Spleen (tissue), 11 donors: Measurements from ENCODE around the gene CACNA1A. TPM values are rescaled to one million over a fixed set of nuclear protein-coding genes. Genes with fewer than 3 reads are reported as not detected.
"Not testable (repeated sequence)": the region's sequence is repeated elsewhere in the genome, so short reads cannot be mapped to it uniquely, and the experiment has no call there.

Source experiments
- DNase-seq: peaks from one replicate; pipeline ENCODE4 v3.0.0-alpha.2; 2020
- H3K27ac ChIP-seq, 8 donors: fragments of 200-600 bp; sonication (generic) in 7 of 8; 1 replicate in 4 of 8; 2 replicates in 4 of 8; pipeline versions ENCODE4 v1.5.0 to v1.8.0; 2016 to 2021; ENCODE audit warnings: inconsistent platforms in 4 of 8, mild to moderate bottlenecking in 4 of 8, moderate library complexity in 1 of 8
- H3K27me3 ChIP-seq, 7 donors: fragments of 200-600 bp; sonication (generic) in 6 of 7; replicated peaks in 1 of 7; 1 replicate in 4 of 7; 2 replicates in 3 of 7; pipeline versions ENCODE4 v1.5.0 to v1.8.0; 2016 to 2021; ENCODE audit warnings: inconsistent platforms in 3 of 7, mild to moderate bottlenecking in 1 of 7
- H3K36me3 ChIP-seq, 6 donors: fragments of 200-600 bp; sonication (generic) in 5 of 6; 1 replicate in 4 of 6; 2 replicates in 2 of 6; pipeline versions ENCODE4 v1.5.0 to v1.8.0; 2016 to 2021; ENCODE audit warnings: inconsistent platforms in 2 of 6
- H3K4me1 ChIP-seq, 6 donors: fragments of 200-600 bp; sonication (generic) in 5 of 6; 1 replicate in 3 of 6; 2 replicates in 3 of 6; pipeline versions ENCODE4 v1.5.0 to v1.8.0; 2016 to 2021; ENCODE audit warnings: inconsistent platforms in 3 of 6
- H3K4me3 ChIP-seq, 8 donors: fragments of 200-600 bp; sonication (generic) in 7 of 8; 1 replicate in 4 of 8; 2 replicates in 4 of 8; pipeline versions ENCODE4 v1.5.0 to v1.8.0; 2016 to 2021; ENCODE audit warnings: inconsistent platforms in 4 of 8, mild to moderate bottlenecking in 4 of 8, moderate library complexity in 2 of 8
- H3K9me3 ChIP-seq, 8 donors: fragments of 200-600 bp; sonication (generic) in 7 of 8; 1 replicate in 4 of 8; 2 replicates in 4 of 8; pipeline versions ENCODE4 v1.5.0 to v1.8.0; 2016 to 2021; ENCODE audit warnings: inconsistent platforms in 4 of 8
- CTCF ChIP-seq, 11 experiments: fragments of 200-600 bp in 7 of 11; fragments of 450-650 bp in 4 of 11; sonication (generic) in 4 of 11; IDR thresholded peaks in 8 of 11; conservative IDR thresholded peaks in 3 of 11; 1 replicate in 7 of 11; 2 replicates in 4 of 11; pipeline versions ENCODE4 v1.4.0 to v1.8.0; 2016 to 2021; ENCODE audit warnings: antibody characterized with exemption in 11 of 11, inconsistent platforms in 4 of 11, mild to moderate bottlenecking in 1 of 11
- POLR2A ChIP-seq, 3 donors: fragments of 450-650 bp; IDR thresholded peaks; one replicate each; pipeline ENCODE4 v1.5.1; 2017; ENCODE audit warnings: antibody characterized with exemption in 3 of 3, mild to moderate bottlenecking in 1 of 3
- POLR2AphosphoS5 ChIP-seq, 3 donors: sonication (generic); formaldehyde crosslinking; IDR thresholded peaks; one replicate each; pipeline ENCODE4 v1.5.1; 2017; ENCODE audit warnings: antibody characterized with exemption in 3 of 3
- whole genome bisulfite sequencing, 5 donors: extraction: QIAGEN DNeasy Blood & Tissue Kit in 3 of 5; methylation state at CpG; one replicate each; pipeline versions ENCODE4 v1.1.5 to v1.1.7; 2013 to 2018; 5-methylcytosine and 5-hydroxymethylcytosine counted together
- intact Hi-C: fragments of 100-400 bp; cut with DNase I; formaldehyde crosslinking; loops from one replicate; pipeline ENCODE4 v1.15.0; 2023; ENCODE audit warnings: low total_unique reads
- polyA plus RNA-seq, 3 donors: library from polyadenylated mRNA; stranded (reverse); fragments of 200-250 nt; gene quantifications; one replicate each; pipeline ENCODE4 v1.2.1, GENCODE V29; 2013
- total RNA-seq, 7 donors: library from RNA; depleted of rRNA in 3 of 7; stranded (reverse); fragments of >200 nt in 3 of 7; fragmentation: NEBNext Ultra II Directional in 4 of 7; extraction: Animal tissue kit (Norgen Biotek cat#: 25700) in 4 of 7; gene quantifications; one replicate each; pipeline versions ENCODE4 v1.1.0 to v1.2.1, GENCODE V29; 2016 to 2021
- donor health status: healthy with polysubstance abuse.
- donor health status: DM: no; HTN: no; CAD: no; lungs with moderate emphysema.
- donor health status: DM: no; HTN: no; CAD: no.
- donor health status: Bipolar disorder and iron deficiency.
- donor health status: healthy.
- donor health status: DM: no; HTN: no; CAD: no.
- donor health status: DM: yes; HTN: yes; CAD: no.

The CACNA1A gene
- total and polyA plus RNA-seq, 10 donors = 0.39 to 1.9 (median 0.75) TPM

- no peaks in the 10 kb centered on the region for H3K4me1 ChIP-seq
- intact Hi-C loops = no loop called here
- H3K36me3 ChIP-seq = no peaks in the 10 kb centered on the region
- H3K27me3 ChIP-seq = peaks cover 0 to 19% (median 0%) of the 10 kb centered on the region in 7 donors
- WGBS, 5 donors = 41 to 60% (median 56%) methylated on average over 7 of the region's 7 CpGs
- H3K4me3 ChIP-seq = no peak overlapping the region
- TF ChIP-seq CTCF (IDR thresholded peaks at IDR 0.05 in 8 of 11, conservative IDR thresholded peaks at IDR 0.05 in 3 of 11) (no peak), POLR2AphosphoS5 (IDR thresholded peaks at IDR 0.05) (no peak)
- DNase-seq = no peak
- peaks cover 0 to 29% (median 18%) of the 10 kb centered on the region in 8 donors for H3K9me3 ChIP-seq
- H3K27ac ChIP-seq = no peak overlapping the region
Observed at GRCh38 chr19:13363245-13363644, 143.0 kb downstream of the CACNA1A start.

DNA sequence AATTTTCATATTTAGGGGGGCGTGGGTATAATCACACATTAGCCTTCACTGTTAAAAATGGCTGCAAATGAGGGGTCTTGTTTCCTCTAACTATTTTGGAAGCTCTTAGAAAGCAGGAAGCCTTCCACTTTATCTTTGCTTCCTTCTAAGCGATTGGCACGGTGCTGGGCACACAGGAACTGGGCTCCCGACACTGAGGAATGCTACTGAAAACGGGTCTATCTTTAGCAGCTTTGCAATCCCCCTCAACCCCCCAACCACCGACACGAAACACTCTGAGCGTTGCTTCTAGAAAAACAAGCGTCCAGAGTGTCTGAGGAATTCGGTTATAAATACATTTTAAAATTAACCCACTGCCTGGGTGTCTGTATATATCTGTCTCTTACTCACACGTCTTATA is 143.6 kb downstream of the CACNA1A start:
- no peak for DNase-seq
- WGBS, 5 donors = 53 to 57% (median 55%) methylated on average over 11 of the region's 11 CpGs
- H3K9me3 ChIP-seq = peaks cover 0 to 29% (median 18%) of the 10 kb centered on the region in 8 donors
- intact Hi-C loops = no loop called here
- peaks cover 0 to 19% (median 0%) of the 10 kb centered on the region in 7 donors for H3K27me3 ChIP-seq
- H3K36me3 ChIP-seq = no peaks in the 10 kb centered on the region
- H3K4me1 ChIP-seq = no peaks in the 10 kb centered on the region
- no peak overlapping the region for H3K4me3 ChIP-seq
- no peak overlapping the region for H3K27ac ChIP-seq
- no peak for TF ChIP-seq POLR2AphosphoS5 (IDR thresholded peaks at IDR 0.05)

- H3K27ac ChIP-seq, H3K4me3 ChIP-seq, H3K4me1 ChIP-seq, DNase-seq, intact Hi-C loops, H3K36me3 ChIP-seq: not testable (repeated sequence)
- WGBS, 5 donors = 44 to 84% (median 79%) methylated on average over 3 of the region's 3 CpGs
- peaks cover 0 to 29% (median 18%) of the 10 kb centered on the region in 8 donors for H3K9me3 ChIP-seq
- peaks cover 0 to 15% (median 0%) of the 10 kb centered on the region in 7 donors for H3K27me3 ChIP-seq
Observed at GRCh38 chr19:13361726-13362125, 144.6 kb downstream of the CACNA1A start.

DNA sequence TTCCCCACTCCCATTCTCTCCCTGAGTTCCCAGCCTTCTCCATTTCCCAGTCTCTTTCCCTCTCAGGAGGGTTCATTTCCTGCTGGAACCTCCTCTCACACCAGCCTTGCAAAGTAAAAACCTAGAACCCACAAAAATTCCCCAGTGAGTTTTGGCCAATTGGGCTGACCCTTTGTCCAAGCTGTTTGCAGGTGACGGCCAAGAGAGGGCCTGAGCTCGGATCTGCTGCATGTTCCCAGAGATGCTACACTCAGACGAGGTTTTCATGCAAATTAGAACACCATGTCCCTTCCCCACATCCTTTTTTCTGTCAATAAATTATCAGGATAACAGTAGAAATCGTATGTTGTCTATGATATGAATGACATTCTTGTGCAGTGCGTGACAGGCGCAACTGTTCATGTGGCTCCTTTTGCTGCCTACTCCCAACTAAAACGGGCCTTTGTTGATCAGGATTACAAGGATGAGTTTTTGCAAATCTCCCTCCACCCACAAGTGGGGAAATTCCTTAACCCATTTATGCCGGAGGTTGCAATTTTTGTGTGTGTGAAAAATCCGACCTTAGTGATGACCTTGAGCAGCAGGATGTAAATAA is 149.5 kb downstream of the CACNA1A start:
- intact Hi-C loops = no loop called here
- no peak overlapping the region for H3K4me3 ChIP-seq
- TF ChIP-seq CTCF (IDR thresholded peaks at IDR 0.05 in 8 of 11, conservative IDR thresholded peaks at IDR 0.05 in 3 of 11) (no peak), POLR2AphosphoS5 (IDR thresholded peaks at IDR 0.05) (no peak), POLR2A (IDR thresholded peaks at IDR 0.05) (no peak)
- peaks cover 0 to 29% (median 18%) of the 10 kb centered on the region in 8 donors for H3K9me3 ChIP-seq
- 60 to 77% (median 68%) methylated on average over 9 of the region's 9 CpGs for WGBS, 5 donors
- DNase-seq = no peak
- peaks cover 0 to 27% (median 0%) of the 10 kb centered on the region in 7 donors for H3K27me3 ChIP-seq
- no peaks in the 10 kb centered on the region for H3K36me3 ChIP-seq
- no peaks in the 10 kb centered on the region for H3K4me1 ChIP-seq
- no peak overlapping the region for H3K27ac ChIP-seq

- intact Hi-C loops = no loop called here
- Histone ChIP-seq H3K27ac (no peak overlapping the region), H3K27me3 (peaks cover 0 to 27% (median 0%) of the 10 kb centered on the region in 7 donors), H3K4me3 (no peak overlapping the region), H3K9me3 (peaks cover 0 to 33% (median 18%) of the 10 kb centered on the region in 8 donors), H3K36me3 (no peaks in the 10 kb centered on the region), H3K4me1 (no peaks in the 10 kb centered on the region)
- no peak for DNase-seq
- 73 to 83% (median 79%) methylated on average over 7 to 8 of the region's 8 CpGs for WGBS, 5 donors
- TF ChIP-seq POLR2A (IDR thresholded peaks at IDR 0.05) = no peak
- no peak for TF ChIP-seq CTCF (IDR thresholded peaks at IDR 0.05 in 8 of 11, conservative IDR thresholded peaks at IDR 0.05 in 3 of 11)
- no peak for TF ChIP-seq POLR2AphosphoS5 (IDR thresholded peaks at IDR 0.05)
Observed at GRCh38 chr19:13356185-13356584, 150.1 kb downstream of the CACNA1A start.
